CD8-positive, alpha-beta memory T cell (primary cell): Measurements from ENCODE around the gene UBQLN4. TPM values are rescaled to one million over a fixed set of nuclear protein-coding genes. Genes with fewer than 3 reads are reported as not detected.
A peak's percentile ranks its signal among the peaks of the same experiment; 100 is the strongest.
"Not testable (repeated sequence)": the region's sequence is repeated elsewhere in the genome, so short reads cannot be mapped to it uniquely, and the experiment has no call there.

Source experiments
- CTCF ChIA-PET: fragments of 350-600 bp; sonication (Branson Sonifier 250); formaldehyde crosslinking; loops from one replicate; lab custom pipeline; 2021; ENCODE audit warnings: antibody characterized with exemption; lab: Charles Lee
- POLR2A ChIA-PET: fragments of 350-600 bp; sonication (Branson Sonifier 250); formaldehyde crosslinking; loops from one replicate; lab custom pipeline; 2021; ENCODE audit warnings: antibody characterized with exemption; lab: Charles Lee
- DNase-seq, 5 donors: peaks; one replicate each; pipeline versions ENCODE4 v3.0.0 to v3.0.0-alpha.2; 2020 to 2022; ENCODE audit warnings: mixed read lengths in 1 of 5
- H3K27ac ChIP-seq: one replicate; pipeline ENCODE4 v1.7.0; 2013; ENCODE audit warnings: low read depth, mild to moderate bottlenecking, low read length, moderate library complexity
- H3K27me3 ChIP-seq: 2 replicates; pipeline ENCODE4 v1.7.0; 2013; ENCODE audit warnings: low read length, mild to moderate bottlenecking; ENCODE audit not compliant: insufficient read depth, poor library complexity, severe bottlenecking
- H3K36me3 ChIP-seq: 2 replicates; pipeline ENCODE4 v1.7.0; 2013; ENCODE audit warnings: mild to moderate bottlenecking, low read length, moderate library complexity; ENCODE audit not compliant: insufficient read depth
- H3K4me1 ChIP-seq: 2 replicates; pipeline ENCODE4 v1.7.0; 2013; ENCODE audit warnings: mild to moderate bottlenecking, low read length, moderate library complexity; ENCODE audit not compliant: insufficient read depth
- H3K4me3 ChIP-seq: 2 replicates; pipeline ENCODE4 v1.7.0; 2013; ENCODE audit warnings: mild to moderate bottlenecking, low read length
- H3K9me3 ChIP-seq: 2 replicates; pipeline ENCODE4 v1.7.0; 2013; ENCODE audit warnings: mild to moderate bottlenecking, low read length
- H3K27ac Mint-ChIP-seq, 8 donors: one replicate each; pipeline ENCODE4 v1.8.0; 2020 to 2021; ENCODE audit warnings: mixed read lengths in 8 of 8, mild to moderate bottlenecking in 6 of 8, inconsistent platforms in 3 of 8, moderate library complexity in 3 of 8
- H3K27me3 Mint-ChIP-seq, 2 donors: one replicate each; pipeline ENCODE4 v1.8.0; 2020 to 2021; ENCODE audit warnings: mixed read lengths in 2 of 2, mild to moderate bottlenecking in 1 of 2, moderate library complexity in 1 of 2
- H3K36me3 Mint-ChIP-seq, 3 donors: one replicate each; pipeline ENCODE4 v1.8.0; 2020 to 2021; ENCODE audit warnings: mixed read lengths in 3 of 3, inconsistent platforms in 1 of 3, mild to moderate bottlenecking in 1 of 3
- H3K4me1 Mint-ChIP-seq, 3 donors: one replicate each; pipeline ENCODE4 v1.8.0; 2020 to 2021; ENCODE audit warnings: mixed read lengths in 3 of 3, inconsistent platforms in 1 of 3, mild to moderate bottlenecking in 1 of 3
- H3K4me3 Mint-ChIP-seq, 7 donors: one replicate each; pipeline ENCODE4 v1.8.0; 2020 to 2021; ENCODE audit warnings: mixed read lengths in 7 of 7, mild to moderate bottlenecking in 6 of 7, moderate library complexity in 4 of 7, inconsistent platforms in 2 of 7
- H3K9me3 Mint-ChIP-seq, 5 donors: one replicate each; pipeline ENCODE4 v1.8.0; 2020 to 2022; ENCODE audit warnings: mixed read lengths in 5 of 5, mild to moderate bottlenecking in 3 of 5, moderate library complexity in 2 of 5, inconsistent platforms in 1 of 5
- polyA plus RNA-seq: library from polyadenylated mRNA; unstranded; fragments of 300-500 nt; fragmentation: Illumina TruSeq; gene quantifications from one replicate; pipeline ENCODE4 v1.2.3, GENCODE V29; 2021
- total RNA-seq, 2 experiments: library from RNA; stranded (reverse); gene quantifications; one replicate each; pipeline ENCODE4 v1.2.3, GENCODE V29; 2021

Gene UBQLN4
- total and polyA plus RNA-seq, 3 experiments from 2014 or later, result 15.6 to 61.9 (median 59.4) TPM

- Mint-ChIP-seq H3K27ac (no peak overlapping the region), H3K36me3 (no peaks in the 10 kb centered on the region), H3K9me3 (no peaks in the 10 kb centered on the region), H3K27me3 (peaks cover 4 to 16% of the 10 kb centered on the region in 2 donors), H3K4me3 (no peak overlapping the region), H3K4me1 (peaks cover 0 to 6% (median 0%) of the 10 kb centered on the region in 3 donors)
- no peaks in the 10 kb centered on the region for H3K4me1 ChIP-seq
- no peak overlapping the region for H3K4me3 ChIP-seq
- no peak overlapping the region for H3K27ac ChIP-seq
- no peak for DNase-seq
- ChIA-PET POLR2A (no interaction called here), CTCF (interaction anchor here (1.4 kb wide), 1 partner anchor 23 kb away, joined by 4 read pairs; no protein-coding TSS in a partner anchor)
- H3K36me3 ChIP-seq, result no peaks in the 10 kb centered on the region
- H3K27me3 ChIP-seq, result no peaks in the 10 kb centered on the region
- no peaks in the 10 kb centered on the region for H3K9me3 ChIP-seq
Measured at GRCh38 chr1:156073740-156074139, 20.1 kb upstream of the UBQLN4 start.

- Histone ChIP-seq H3K9me3 (no peaks in the 10 kb centered on the region), H3K36me3 (no peaks in the 10 kb centered on the region), H3K27me3 (no peaks in the 10 kb centered on the region), H3K27ac (no peak overlapping the region), H3K4me3 (no peak overlapping the region), H3K4me1 (no peaks in the 10 kb centered on the region)
- POLR2A ChIA-PET, result no interaction called here
- no peak overlapping the region for H3K4me3 Mint-ChIP-seq
- H3K27me3 Mint-ChIP-seq, result peaks cover 4 to 16% of the 10 kb centered on the region in 2 donors
- H3K9me3 Mint-ChIP-seq, result no peaks in the 10 kb centered on the region
- no peaks in the 10 kb centered on the region for H3K36me3 Mint-ChIP-seq
- H3K4me1 Mint-ChIP-seq, result peaks cover 0 to 6% (median 0%) of the 10 kb centered on the region in 3 donors
- H3K27ac Mint-ChIP-seq, result no peak overlapping the region
- no peak for DNase-seq
- CTCF ChIA-PET, result no interaction called here
Measured at GRCh38 chr1:156073110-156073687, 19.6 kb upstream of the UBQLN4 start.

GRCh38 chr1:156072251-156072650 is 18.7 kb upstream of the UBQLN4 start:
- DNase-seq, result no peak
- Mint-ChIP-seq H3K27ac (no peak overlapping the region), H3K27me3 (peaks cover 4 to 11% of the 10 kb centered on the region in 2 donors), H3K9me3 (no peaks in the 10 kb centered on the region), H3K4me1 (peaks cover 0 to 6% (median 0%) of the 10 kb centered on the region in 3 donors), H3K4me3 (no peak overlapping the region), H3K36me3 (no peaks in the 10 kb centered on the region)
- Histone ChIP-seq H3K4me1 (no peaks in the 10 kb centered on the region), H3K36me3 (no peaks in the 10 kb centered on the region), H3K27ac (no peak overlapping the region), H3K27me3 (no peaks in the 10 kb centered on the region), H3K4me3 (no peak overlapping the region), H3K9me3 (no peaks in the 10 kb centered on the region)
- ChIA-PET POLR2A (interaction anchor here (0.5 kb wide), 1 partner anchor 10 kb away, joined by 4 read pairs; no protein-coding TSS in a partner anchor), CTCF (interaction anchor here (0.6 kb wide), 1 partner anchor 184 kb away, joined by 3 read pairs; no protein-coding TSS in a partner anchor)

DNA sequence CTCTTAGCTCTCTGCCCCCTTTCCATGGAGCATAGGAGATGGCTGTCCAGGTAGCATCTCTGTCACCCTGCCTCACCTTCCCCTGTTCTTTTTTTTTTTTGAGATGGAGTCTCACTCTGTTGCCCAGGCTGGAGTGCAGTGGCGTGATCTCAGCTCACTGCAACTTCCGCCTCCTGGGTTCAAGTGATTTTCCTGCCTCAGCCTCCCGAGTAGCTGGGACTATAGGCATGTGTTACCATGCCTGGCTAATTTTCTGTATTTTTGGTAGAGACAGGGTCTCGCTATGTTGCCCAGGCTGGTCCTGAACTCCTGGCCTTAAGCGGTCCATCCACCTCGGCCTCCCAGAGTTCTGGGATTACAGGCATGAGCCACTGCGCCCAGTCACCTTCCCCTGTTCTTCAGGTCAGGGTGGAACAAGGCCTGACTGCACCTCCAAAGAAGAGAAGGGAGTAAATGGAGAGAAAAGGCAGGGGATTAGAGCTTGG is 17.8 kb upstream of the UBQLN4 start:
- H3K9me3 ChIP-seq, H3K36me3 ChIP-seq, H3K4me3 Mint-ChIP-seq, H3K27ac ChIP-seq, H3K36me3 Mint-ChIP-seq, H3K9me3 Mint-ChIP-seq, H3K4me1 ChIP-seq, POLR2A ChIA-PET, H3K4me3 ChIP-seq, DNase-seq, H3K4me1 Mint-ChIP-seq, H3K27ac Mint-ChIP-seq, H3K27me3 ChIP-seq: not testable (repeated sequence)
- CTCF ChIA-PET, result interaction anchor here (0.6 kb wide), 1 partner anchor 184 kb away, joined by 3 read pairs; no protein-coding TSS in a partner anchor
- peaks cover 4 to 11% of the 10 kb centered on the region in 2 donors for H3K27me3 Mint-ChIP-seq

GRCh38 chr1:156070548-156070947 is 16.9 kb upstream of the UBQLN4 start:
- Histone ChIP-seq H3K4me3 (no peak overlapping the region), H3K36me3 (no peaks in the 10 kb centered on the region), H3K27me3 (no peaks in the 10 kb centered on the region), H3K27ac (no peak overlapping the region), H3K4me1 (no peaks in the 10 kb centered on the region), H3K9me3 (no peaks in the 10 kb centered on the region)
- ChIA-PET CTCF (no interaction called here), POLR2A (no interaction called here)
- no peaks in the 10 kb centered on the region for H3K9me3 Mint-ChIP-seq
- H3K4me1 Mint-ChIP-seq, result peaks cover 3 to 10% (median 5%) of the 10 kb centered on the region in 3 donors
- DNase-seq, result no peak
- H3K27me3 Mint-ChIP-seq, result peaks cover 4 to 8% of the 10 kb centered on the region in 2 donors
- H3K36me3 Mint-ChIP-seq, result no peaks in the 10 kb centered on the region
- H3K27ac Mint-ChIP-seq, result no peak overlapping the region
- no peak overlapping the region for H3K4me3 Mint-ChIP-seq

DNA sequence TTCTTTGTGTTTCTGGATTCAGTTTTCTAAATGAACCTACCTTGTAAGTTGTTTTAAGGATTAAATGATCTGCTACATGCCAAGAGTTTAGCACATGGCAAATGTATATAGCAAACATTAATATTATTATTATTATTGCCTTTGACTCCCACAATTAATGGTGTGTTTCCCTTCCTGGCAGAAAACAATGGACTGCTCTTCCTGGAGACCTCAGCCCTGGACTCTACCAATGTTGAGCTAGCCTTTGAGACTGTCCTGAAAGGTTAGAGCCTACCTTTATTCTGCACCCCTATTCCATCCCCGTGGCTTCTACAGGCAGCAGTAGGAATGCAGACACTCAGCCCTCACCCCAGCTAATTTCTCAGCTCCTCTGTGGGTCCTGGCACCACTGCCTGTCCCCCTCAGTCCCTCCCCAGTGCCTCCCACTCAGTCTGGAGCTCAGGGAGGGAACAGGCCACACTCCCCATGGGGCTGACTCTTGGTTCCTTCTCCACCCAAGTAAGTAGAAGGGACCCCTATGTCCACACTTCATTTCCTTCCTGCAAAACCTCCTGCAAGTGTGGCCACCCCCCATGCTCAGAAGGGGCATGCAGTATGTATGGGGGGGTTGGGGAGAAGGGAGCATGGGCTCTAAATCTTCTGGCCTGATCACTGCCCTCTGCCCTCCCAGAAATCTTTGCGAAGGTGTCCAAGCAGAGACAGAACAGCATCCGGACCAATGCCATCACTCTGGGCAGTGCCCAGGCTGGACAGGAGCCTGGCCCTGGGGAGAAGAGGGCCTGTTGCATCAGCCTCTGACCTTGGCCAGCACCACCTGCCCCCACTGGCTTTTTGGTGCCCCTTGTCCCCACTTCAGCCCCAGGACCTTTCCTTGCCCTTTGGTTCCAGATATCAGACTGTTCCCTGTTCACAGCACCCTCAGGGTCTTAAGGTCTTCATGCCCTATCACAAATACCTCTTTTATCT is 16.2 kb upstream of the UBQLN4 start:
- CTCF ChIA-PET, result no interaction called here
- Histone ChIP-seq H3K27ac (no peak overlapping the region), H3K4me3 (no peak overlapping the region), H3K27me3 (no peaks in the 10 kb centered on the region), H3K9me3 (no peaks in the 10 kb centered on the region), H3K4me1 (no peaks in the 10 kb centered on the region), H3K36me3 (no peaks in the 10 kb centered on the region)
- H3K27ac Mint-ChIP-seq, result no peak overlapping the region
- no peak overlapping the region for H3K4me3 Mint-ChIP-seq
- H3K36me3 Mint-ChIP-seq, result no peaks in the 10 kb centered on the region
- H3K4me1 Mint-ChIP-seq, result peaks cover 3 to 7% (median 5%) of the 10 kb centered on the region in 3 donors
- POLR2A ChIA-PET, result no interaction called here
- no peak for DNase-seq
- H3K9me3 Mint-ChIP-seq, result no peaks in the 10 kb centered on the region
- peaks cover 3% of the 10 kb centered on the region in 2 donors for H3K27me3 Mint-ChIP-seq

- CTCF ChIA-PET, result interaction anchor here (1.2 to 1.4 kb wide), 4 partner anchors 63 to 137 kb away, joined by 3 to 7 read pairs (median 4); partner anchors contain the start of gene KHDC4
- peak overlapping the region in 2 of 8 donors; percentile 7 to 24 for H3K27ac Mint-ChIP-seq
- H3K4me3 ChIP-seq, result no peak overlapping the region
- no peaks in the 10 kb centered on the region for H3K27me3 ChIP-seq
- no peak overlapping the region for H3K27ac ChIP-seq
- no peak overlapping the region for H3K4me3 Mint-ChIP-seq
- peaks cover 3 to 7% (median 5%) of the 10 kb centered on the region in 3 donors for H3K4me1 Mint-ChIP-seq
- no peaks in the 10 kb centered on the region for H3K9me3 ChIP-seq
- peaks cover 3% of the 10 kb centered on the region in 2 donors for H3K27me3 Mint-ChIP-seq
- no peaks in the 10 kb centered on the region for H3K9me3 Mint-ChIP-seq
- POLR2A ChIA-PET, result no interaction called here
- no peaks in the 10 kb centered on the region for H3K36me3 Mint-ChIP-seq
- no peaks in the 10 kb centered on the region for H3K36me3 ChIP-seq
- H3K4me1 ChIP-seq, result no peaks in the 10 kb centered on the region
- no peak for DNase-seq
Measured at GRCh38 chr1:156067262-156067661, 13.7 kb upstream of the UBQLN4 start.
